Stimulated activated CD8-positive, alpha-beta memory T cell treated with anti-CD3 and anti-CD28 coated beads, Interleukin-12 subunit alpha, Interleukin-12 subunit beta, amount 100 ng/mL, for 24 hours (primary cell): ENCODE measurements around the gene RCOR2.
"Not testable (repeated sequence)": the region's sequence is repeated elsewhere in the genome, so short reads cannot be mapped to it uniquely, and the experiment has no call there.

ENCODE experiments used
- DNase-seq: peaks from one replicate; pipeline ENCODE4 v3.0.0-alpha.2; 2020; ENCODE audit errors: extremely low read depth

Gene RCOR2

GRCh38 chr11:63916837-63917691 is at the start of gene RCOR2:
RCOR2 (minus strand) TSS chr11:63917164; CDS start chr11:63916456, 708 bp downstream.
- peak; percentile 34 for DNase-seq

GRCh38 chr11:63966444-63966843 is 49.5 kb upstream of the RCOR2 start:
- no peak for DNase-seq

GRCh38 chr11:63963895-63964294 is 46.9 kb upstream of the RCOR2 start:
- not testable (repeated sequence) for DNase-seq

- no peak for DNase-seq
Measured at GRCh38 chr11:63961608-63962412, 44.8 kb upstream of the RCOR2 start.

- DNase-seq, result no peak
Measured at GRCh38 chr11:63958008-63958407, 41.0 kb upstream of the RCOR2 start.

GRCh38 chr11:63952570-63952969 is 35.6 kb upstream of the RCOR2 start:
- DNase-seq, result no peak

GRCh38 chr11:63951779-63952536 is 35.0 kb upstream of the RCOR2 start:
- no peak for DNase-seq

- no peak for DNase-seq
Measured at GRCh38 chr11:63945477-63946163, 28.7 kb upstream of the RCOR2 start.

- DNase-seq, result no peak
Measured at GRCh38 chr11:63944987-63945386, 28.0 kb upstream of the RCOR2 start.

GRCh38 chr11:63942803-63943202 is 25.8 kb upstream of the RCOR2 start:
- DNase-seq, result no peak

- DNase-seq, result no peak
Measured at GRCh38 chr11:63941901-63942300, 24.9 kb upstream of the RCOR2 start.

- DNase-seq, result no peak
Measured at GRCh38 chr11:63940786-63941185, 23.8 kb upstream of the RCOR2 start.

GRCh38 chr11:63939397-63939891 is 22.5 kb upstream of the RCOR2 start:
- no peak for DNase-seq

GRCh38 chr11:63938479-63939396 is 21.8 kb upstream of the RCOR2 start, which contains the start of gene NAA40:
NAA40 (plus strand) TSS chr11:63939002; CDS start chr11:63939097, 95 bp downstream.
- peak; percentile 91 for DNase-seq

- no peak for DNase-seq
Measured at GRCh38 chr11:63937713-63938478, 20.9 kb upstream of the RCOR2 start.

- no peak for DNase-seq
Measured at GRCh38 chr11:63933459-63933858, 16.5 kb upstream of the RCOR2 start.

GRCh38 chr11:63931876-63932275 is 14.9 kb upstream of the RCOR2 start:
- no peak for DNase-seq

GRCh38 chr11:63931045-63931444 is 14.1 kb upstream of the RCOR2 start:
- DNase-seq, result no peak

- DNase-seq, result no peak
Measured at GRCh38 chr11:63929616-63930015, 12.7 kb upstream of the RCOR2 start.
